Panc1 (cell line): ENCODE results near the gene DOCK4.

Experiments
- CTCF ChIP-seq: fragments of 450-650 bp; IDR thresholded peaks from 2 replicates; pipeline ENCODE4 v1.5.1; 2017; ENCODE audit warnings: mild to moderate bottlenecking
- POLR2AphosphoS5 ChIP-seq: IDR thresholded peaks from 2 replicates; pipeline ENCODE4 v1.6.1; 2012; ENCODE audit warnings: mild to moderate bottlenecking, low read depth, low read length, moderate library complexity
- REST ChIP-seq, 2 experiments: IDR thresholded peaks; 2 replicates each; pipeline ENCODE4 v1.6.1; 2011 to 2012; ENCODE audit warnings: low read depth in 2 of 2, control low read depth in 1 of 2, low read length in 1 of 2, mild to moderate bottlenecking in 1 of 2, moderate library complexity in 1 of 2; ENCODE audit not compliant: insufficient read depth in 1 of 2
- SIN3A ChIP-seq: IDR thresholded peaks from 2 replicates; pipeline ENCODE4 v1.6.1; 2012; ENCODE audit warnings: low read depth, mild to moderate bottlenecking, low read length, moderate library complexity, borderline replicate concordance; ENCODE audit not compliant: insufficient read depth
- TCF7L2 ChIP-seq: IDR thresholded peaks from 2 replicates; pipeline ENCODE4 v1.6.1; 2011; ENCODE audit warnings: mild to moderate bottlenecking, low read depth, low read length, inconsistent platforms

- TF ChIP-seq CTCF, result no peak
- no peak for TF ChIP-seq SIN3A
- no peak for TF ChIP-seq POLR2AphosphoS5
- TF ChIP-seq REST (IDR thresholded peaks at IDR 0.05; ENCODE audit: insufficient read depth in 1 of 2, low read depth in 2 of 2, low read length in 1 of 2), result no peak
- no peak for TF ChIP-seq TCF7L2
These were observed 419.1 kb downstream of the DOCK4 start for GRCh38 chr7:111787099-111787498.
